Measurements from ENCODE around the gene IL1B.

- TF ChIP-seq POLR2AphosphoS5 (IDR thresholded peaks at IDR 0.05; ENCODE audit: low read depth, low read length) (no peak), EZH2 (IDR thresholded peaks at IDR 0.05; ENCODE audit: low read depth, low read length, severe bottlenecking) (no peak), EGR1 (IDR thresholded peaks at IDR 0.05; ENCODE audit: borderline replicate concordance, low read depth, low read length) (no peak), POLR2A (IDR thresholded peaks at IDR 0.05; ENCODE audit: control extremely low read depth in 1 of 2, low read depth in 2 of 2, low read length in 2 of 2) (no peak), EP300 (IDR thresholded peaks at IDR 0.05; ENCODE audit: borderline replicate concordance in 1 of 2, low read depth in 2 of 2, low read length in 2 of 2) (no peak), CTCF (IDR thresholded peaks at IDR 0.05; ENCODE audit: control extremely low read depth in 1 of 3, insufficient read depth in 1 of 3, low read depth in 1 of 3, low read length in 3 of 3) (no peak), BACH1 (IDR thresholded peaks at IDR 0.05; ENCODE audit: low read length) (no peak), CHD1 (IDR thresholded peaks at IDR 0.05; ENCODE audit: low read depth, low read length) (no peak), SIN3A (conservative IDR thresholded peaks at IDR 0.05 in 1 of 2, IDR thresholded peaks at IDR 0.05 in 1 of 2; ENCODE audit: low read depth in 1 of 2, low read length in 2 of 2) (no peak), SP2 (IDR thresholded peaks at IDR 0.05; ENCODE audit: low read length) (no peak), MAFK (IDR thresholded peaks at IDR 0.05; ENCODE audit: low read depth, low read length) (no peak), CEBPB (IDR thresholded peaks at IDR 0.05; ENCODE audit: low read depth, low read length) (no peak), ZNF274 (IDR thresholded peaks at IDR 0.05; ENCODE audit: borderline replicate concordance, extremely low read depth, low read length) (no peak)
Observed at GRCh38 chr2:112864072-112864471, 27.5 kb upstream of the IL1B start.

Data from H1 (cell line).